Measurements from ENCODE around the gene RCL1. TPM values are rescaled to one million over a fixed set of nuclear protein-coding genes. Genes with fewer than 3 reads are reported as not detected.
"Not testable (repeated sequence)": the region's sequence is repeated elsewhere in the genome, so short reads cannot be mapped to it uniquely, and the experiment has no call there.

Gene RCL1
- total RNA-seq, 3 donors from 2014 or later: 12.0 to 13.3 (median 12.4) TPM

- Histone ChIP-seq H3K4me3 (no peak overlapping the region), H3K9me3 (no peaks in the 10 kb centered on the region), H3K36me3 (ENCODE audit: low read depth) (no peaks in the 10 kb centered on the region), H3K4me1 (ENCODE audit: low read depth) (no peaks in the 10 kb centered on the region)
- ATAC-seq (no peak), DNase-seq (no peak)
- no peak for TF ChIP-seq CTCF (IDR thresholded peaks at IDR 0.05)
- intact Hi-C loops (cut with DNase I, micrococcal nuclease): no loop called here
Observed at GRCh38 chr9:4771788-4772187, 21.0 kb upstream of the RCL1 start.

- ATAC-seq: no peak
Observed at GRCh38 chr9:4774209-4774608, 18.5 kb upstream of the RCL1 start.

GRCh38 chr9:4774958-4775357 lies 17.8 kb upstream of the RCL1 start:
- H3K4me1 ChIP-seq (ENCODE audit: low read depth); ATAC-seq; H3K36me3 ChIP-seq (ENCODE audit: low read depth); H3K4me3 ChIP-seq; H3K9me3 ChIP-seq; intact Hi-C loops (cut with DNase I, micrococcal nuclease); DNase-seq: not testable (repeated sequence)

More at GRCh38 chr9:4774209-4774608, 18.5 kb upstream of the RCL1 start:
- DNase-seq: no peak
- H3K4me3 ChIP-seq: no peak overlapping the region
- intact Hi-C loops (cut with DNase I, micrococcal nuclease): no loop called here
- H3K36me3 ChIP-seq (ENCODE audit: low read depth): no peaks in the 10 kb centered on the region
- H3K9me3 ChIP-seq: no peaks in the 10 kb centered on the region
- no peak for TF ChIP-seq CTCF (IDR thresholded peaks at IDR 0.05)
- no peaks in the 10 kb centered on the region for H3K4me1 ChIP-seq (ENCODE audit: low read depth)

- Histone ChIP-seq H3K4me3 (no peak overlapping the region), H3K36me3 (ENCODE audit: low read depth) (no peaks in the 10 kb centered on the region), H3K4me1 (ENCODE audit: low read depth) (no peaks in the 10 kb centered on the region), H3K9me3 (no peaks in the 10 kb centered on the region)
- TF ChIP-seq CTCF (IDR thresholded peaks at IDR 0.05): no peak
- DNase-seq (no peak), ATAC-seq (no peak)
- intact Hi-C loops (cut with DNase I, micrococcal nuclease): no loop called here
Observed at GRCh38 chr9:4780651-4781050, 12.1 kb upstream of the RCL1 start.

GRCh38 chr9:4781408-4781807 lies 11.3 kb upstream of the RCL1 start:
- Histone ChIP-seq H3K4me3 (no peak overlapping the region), H3K36me3 (ENCODE audit: low read depth) (no peaks in the 10 kb centered on the region), H3K9me3 (no peaks in the 10 kb centered on the region), H3K4me1 (ENCODE audit: low read depth) (no peaks in the 10 kb centered on the region)
- ATAC-seq: no peak
- TF ChIP-seq CTCF (IDR thresholded peaks at IDR 0.05): no peak
- intact Hi-C loops (cut with DNase I, micrococcal nuclease): no loop called here
- DNase-seq: no peak

- H3K4me3 ChIP-seq; intact Hi-C loops (cut with DNase I, micrococcal nuclease); DNase-seq; H3K36me3 ChIP-seq (ENCODE audit: low read depth); H3K9me3 ChIP-seq; ATAC-seq; H3K4me1 ChIP-seq (ENCODE audit: low read depth): not testable (repeated sequence)
Observed at GRCh38 chr9:4783191-4783590, 9.6 kb upstream of the RCL1 start.

GRCh38 chr9:4784403-4784802 lies 8.3 kb upstream of the RCL1 start:
- H3K36me3 ChIP-seq (ENCODE audit: low read depth): no peaks in the 10 kb centered on the region
- H3K4me3 ChIP-seq: no peak overlapping the region
- no peaks in the 10 kb centered on the region for H3K9me3 ChIP-seq
- intact Hi-C loops (cut with DNase I, micrococcal nuclease): no loop called here
- no peak for DNase-seq
- ATAC-seq: no peak
- no peak for TF ChIP-seq CTCF (IDR thresholded peaks at IDR 0.05)
- no peaks in the 10 kb centered on the region for H3K4me1 ChIP-seq (ENCODE audit: low read depth)

All from mucosa of descending colon (tissue), 3 donors.